Smooth muscle cell of bladder (primary cell): Measurements from ENCODE around the gene HSDL2. TPM values are rescaled to one million over a fixed set of nuclear protein-coding genes. Genes with fewer than 3 reads are reported as not detected.

Experiments
- total RNA-seq: library from RNA; depleted of rRNA; stranded (reverse); fragments of >200 nt; gene quantifications from 2 replicates; pipeline ENCODE4 v1.2.3, GENCODE V29; 2014

Gene HSDL2
- 78.8 and 114 TPM in 2 replicates for total RNA-seq

DNA sequence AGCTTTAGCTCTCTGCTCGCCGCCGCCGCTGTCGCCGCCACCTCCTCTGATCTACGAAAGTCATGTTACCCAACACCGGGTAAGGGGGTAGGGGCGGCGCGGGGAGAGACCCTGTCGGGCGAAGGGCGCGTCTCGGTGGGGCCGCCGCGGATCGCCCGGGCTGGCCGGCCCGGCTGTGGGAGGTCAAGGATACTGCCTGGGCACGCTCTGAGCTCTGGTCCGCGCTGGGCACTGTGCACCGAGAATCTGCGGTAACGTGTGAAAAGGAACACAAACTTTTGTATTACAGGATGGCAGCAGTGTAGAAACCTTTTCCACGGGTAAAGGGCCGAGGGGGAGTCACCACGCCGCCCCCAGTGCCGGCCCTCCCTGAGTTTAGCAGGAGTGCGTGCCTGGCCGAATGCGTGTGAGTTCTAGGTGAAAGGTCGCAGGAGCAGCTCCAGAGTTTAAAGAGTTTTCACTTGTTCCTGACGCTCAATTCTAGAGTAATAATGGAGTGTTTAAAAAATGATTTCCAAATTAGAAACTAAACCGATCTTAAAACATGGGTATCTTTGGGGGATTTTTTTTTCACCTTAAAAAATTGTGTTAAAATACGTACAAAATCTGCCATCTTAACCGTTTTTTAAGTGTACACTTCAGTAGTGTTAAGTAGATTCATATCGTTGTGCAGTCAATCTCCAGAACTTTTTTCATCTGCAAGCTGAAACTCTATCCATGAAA lies at the start of gene HSDL2:
Gene HSDL2 (plus strand): TSS at position 7 of the 723 bp plus-strand sequence. CDS start 56 bp downstream, at position 63.

DNA sequence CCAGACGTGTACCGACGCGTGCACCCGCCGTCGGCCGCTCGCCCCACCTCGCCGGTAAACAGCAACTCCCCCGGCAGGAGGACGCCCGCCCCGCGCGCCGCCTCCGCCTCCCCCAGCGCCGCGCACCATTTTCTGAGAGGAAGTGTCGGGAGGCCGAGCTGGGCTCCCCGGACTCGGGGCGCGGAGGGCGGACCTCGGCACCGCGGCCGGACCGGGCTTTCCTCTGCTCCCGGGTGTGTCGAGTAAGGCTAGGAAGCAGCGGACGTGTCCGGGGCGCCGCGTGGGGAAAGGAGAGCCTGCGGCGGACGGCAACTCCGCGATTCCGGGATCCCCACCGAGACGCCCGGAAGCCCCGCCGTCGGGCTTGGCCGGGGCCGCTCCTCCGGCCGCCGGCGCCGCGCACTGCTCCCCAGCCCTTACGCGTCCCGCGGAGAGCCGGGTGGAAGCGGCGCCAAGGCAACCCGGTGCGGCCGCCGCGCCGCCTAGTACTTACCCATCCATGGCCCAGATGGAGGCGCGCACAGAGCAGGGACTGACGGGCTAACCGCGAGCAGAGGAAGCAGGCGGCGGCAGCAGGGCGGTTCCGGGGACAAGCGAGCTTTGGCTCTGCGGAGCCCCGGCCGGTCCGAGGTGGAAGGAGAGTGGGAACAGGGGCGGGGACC lies 46.8 kb upstream of the HSDL2 start, which contains the start of gene PTBP3:
Gene PTBP3 (minus strand): TSS at position 643 of the 662 bp plus-strand sequence. CDS start 35,754 bp downstream, outside the sequence.

DNA sequence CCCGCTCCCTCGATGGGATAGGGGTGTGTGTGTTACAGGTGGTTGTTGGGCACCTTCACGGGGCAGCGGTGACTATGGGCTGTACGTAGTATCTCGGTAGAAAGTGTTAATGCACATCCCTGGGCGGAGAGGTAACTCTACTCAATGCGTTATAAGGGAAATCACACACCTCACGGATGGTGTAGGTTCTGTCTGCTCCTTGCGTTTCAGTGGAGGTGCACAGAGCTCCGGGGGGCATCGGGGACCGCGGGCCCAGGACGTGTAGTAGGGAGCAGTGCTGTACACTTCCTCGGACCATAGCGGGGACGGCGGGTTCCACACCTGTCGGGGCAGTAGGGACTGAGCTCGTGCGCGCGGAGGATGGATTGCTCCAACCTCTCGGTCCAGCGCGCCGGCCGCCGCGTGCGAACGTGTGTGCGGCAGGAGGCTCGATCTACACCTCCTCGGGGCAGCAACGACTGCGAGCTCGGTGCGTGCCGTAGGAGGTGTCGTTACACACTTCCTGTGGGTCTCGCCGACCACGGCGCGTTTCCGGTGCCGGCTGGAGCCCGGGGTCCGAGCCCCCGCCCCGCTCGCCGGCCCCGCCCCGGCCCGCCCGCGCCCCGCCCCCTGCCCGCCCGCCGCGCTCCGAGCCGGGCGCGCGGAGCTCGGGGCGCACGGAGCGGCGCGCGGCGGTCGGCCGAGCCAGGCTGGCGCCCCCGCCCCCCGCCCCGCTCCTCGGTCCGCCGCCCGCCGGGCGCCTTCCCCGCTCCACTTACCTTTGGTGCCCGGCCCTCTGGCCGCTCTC lies 106.5 kb downstream of the HSDL2 start, which contains the start of gene KIAA1958:
Gene KIAA1958 (plus strand): TSS at position 607 of the 787 bp plus-strand sequence. CDS start 87,254 bp downstream, outside the sequence.

Other genes starting within 250 kb of the HSDL2 start
- 20.9 and 22.6 TPM in 2 replicates for gene SUSD1, start 204.8 kb upstream of the HSDL2 start, total RNA-seq
- gene PTBP3, start 46.5 kb upstream of the HSDL2 start, total RNA-seq = 12.8 and 13.0 TPM in 2 replicates
- 1.00 and 1.5 TPM in 2 replicates for gene KIAA1958, start 106.7 kb downstream of the HSDL2 start, total RNA-seq